OCI-LY7 (cell line): ENCODE results near the gene ATP6V0A4. TPM values are rescaled to one million over a fixed set of nuclear protein-coding genes. Genes with fewer than 3 reads are reported as not detected.

Source experiments
- BruUV-seq: library from RNA; stranded (reverse); fragments of 400-500 nt; replicated peaks from 2 replicates; lab custom pipeline; 2021; lab: Mats Ljungman, UMichigan
- CTCF ChIA-PET: fragments of 300-600 bp; sonication (Branson Sonifier 250); formaldehyde crosslinking; loops from one replicate; lab custom pipeline; 2022; ENCODE audit warnings: antibody characterized with exemption; ENCODE audit not compliant: unreplicated experiment; lab: Charles Lee
- POLR2A ChIA-PET: fragments of 300-600 bp; sonication (Branson Sonifier 250); formaldehyde crosslinking; loops from one replicate; lab custom pipeline; 2022; ENCODE audit warnings: antibody characterized with exemption; lab: Charles Lee
- DNase-seq: peaks from one replicate; pipeline ENCODE4 v3.0.0-alpha.2; 2015; ENCODE audit warnings: low spot score
- H2AFZ ChIP-seq: fragments of 200-600 bp; sonication (generic), shearing (Covaris generic); 2 replicates; pipeline ENCODE4 v1.6.1; 2014; ENCODE audit warnings: mild to moderate bottlenecking, antibody characterized with exemption, low read length, moderate library complexity
- H3K27ac ChIP-seq: fragments of 200-600 bp; sonication (generic); 2 replicates; pipeline ENCODE4 v1.5.1; 2014; ENCODE audit warnings: mixed run types, low read depth, mild to moderate bottlenecking, moderate library complexity, low read length, inconsistent platforms; ENCODE audit not compliant: poor library complexity, severe bottlenecking
- H3K36me3 ChIP-seq: fragments of 200-600 bp; sonication (generic); 2 replicates; pipeline ENCODE4 v1.6.1; 2014; ENCODE audit warnings: mild to moderate bottlenecking, antibody characterized with exemption, low read length, moderate library complexity, mixed read lengths; ENCODE audit not compliant: insufficient read depth
- H3K4me1 ChIP-seq: fragments of 200-600 bp; sonication (generic); 2 replicates; pipeline ENCODE4 v1.5.1; 2014; ENCODE audit warnings: mild to moderate bottlenecking, low read length; ENCODE audit not compliant: insufficient read depth, poor library complexity, severe bottlenecking
- H3K4me2 ChIP-seq: fragments of 200-600 bp; sonication (generic); 2 replicates; pipeline ENCODE4 v1.6.1; 2014; ENCODE audit warnings: mild to moderate bottlenecking, low read length
- H3K4me3 ChIP-seq: fragments of 200-600 bp; sonication (generic); 2 replicates; pipeline ENCODE4 v1.5.1; 2014; ENCODE audit warnings: mild to moderate bottlenecking, low read depth, low read length; ENCODE audit not compliant: poor library complexity, severe bottlenecking
- H3K79me2 ChIP-seq: fragments of 200-600 bp; sonication (generic); 2 replicates; pipeline ENCODE4 v1.6.1; 2016; ENCODE audit warnings: low read depth, mild to moderate bottlenecking, low read length, moderate library complexity, mixed read lengths; ENCODE audit not compliant: insufficient read depth
- H3K9me2 ChIP-seq: fragments of 200-600 bp; sonication (generic); 2 replicates; pipeline ENCODE4 v1.6.1; 2016; ENCODE audit warnings: mild to moderate bottlenecking, low read length, mixed read lengths; ENCODE audit not compliant: insufficient read depth
- H3K9me3 ChIP-seq: fragments of 200-600 bp; sonication (generic); 2 replicates; pipeline ENCODE4 v1.6.1; 2014; ENCODE audit warnings: mild to moderate bottlenecking, mixed run types, low read length, mixed read lengths
- H4K20me1 ChIP-seq: fragments of 200-600 bp; sonication (generic); 2 replicates; pipeline ENCODE4 v1.6.1; 2014; ENCODE audit warnings: mild to moderate bottlenecking, antibody characterized with exemption, low read length, moderate library complexity, mixed read lengths; ENCODE audit not compliant: insufficient read depth
- EZH2phosphoT487 ChIP-seq: fragments of 200-600 bp; sonication (generic); IDR thresholded peaks from 2 replicates; pipeline ENCODE4 v1.6.1; 2018; ENCODE audit warnings: low read depth, borderline replicate concordance, mild to moderate bottlenecking, mixed run types, antibody characterized with exemption, low read length, moderate library complexity, mixed read lengths
- intact Hi-C: fragments of 100-400 bp; cut with micrococcal nuclease; formaldehyde crosslinking; loops from one replicate; pipeline ENCODE4 v1.10.0; 2022; ENCODE audit not compliant: unreplicated experiment
- total RNA-seq, 2 experiments: library from RNA; depleted of rRNA in 1 of 2; stranded (reverse); fragments of >200 nt in 1 of 2; shearing (Covaris generic) in 1 of 2; gene quantifications; 2 replicates each; pipeline ENCODE4 v1.2.3, GENCODE V29; 2014 to 2022
- TF ChIP-seq, protein P1 (sequence below): fragments of 200-600 bp; sonication (generic); conservative IDR thresholded peaks from 2 replicates; pipeline ENCODE4 v1.5.1; 2014; ENCODE audit warnings: mild to moderate bottlenecking, antibody characterized with exemption, low read length, moderate library complexity, mixed read lengths

The ATP6V0A4 gene
- total RNA-seq, 2 experiments from 2014 or later, result not detected

DNA sequence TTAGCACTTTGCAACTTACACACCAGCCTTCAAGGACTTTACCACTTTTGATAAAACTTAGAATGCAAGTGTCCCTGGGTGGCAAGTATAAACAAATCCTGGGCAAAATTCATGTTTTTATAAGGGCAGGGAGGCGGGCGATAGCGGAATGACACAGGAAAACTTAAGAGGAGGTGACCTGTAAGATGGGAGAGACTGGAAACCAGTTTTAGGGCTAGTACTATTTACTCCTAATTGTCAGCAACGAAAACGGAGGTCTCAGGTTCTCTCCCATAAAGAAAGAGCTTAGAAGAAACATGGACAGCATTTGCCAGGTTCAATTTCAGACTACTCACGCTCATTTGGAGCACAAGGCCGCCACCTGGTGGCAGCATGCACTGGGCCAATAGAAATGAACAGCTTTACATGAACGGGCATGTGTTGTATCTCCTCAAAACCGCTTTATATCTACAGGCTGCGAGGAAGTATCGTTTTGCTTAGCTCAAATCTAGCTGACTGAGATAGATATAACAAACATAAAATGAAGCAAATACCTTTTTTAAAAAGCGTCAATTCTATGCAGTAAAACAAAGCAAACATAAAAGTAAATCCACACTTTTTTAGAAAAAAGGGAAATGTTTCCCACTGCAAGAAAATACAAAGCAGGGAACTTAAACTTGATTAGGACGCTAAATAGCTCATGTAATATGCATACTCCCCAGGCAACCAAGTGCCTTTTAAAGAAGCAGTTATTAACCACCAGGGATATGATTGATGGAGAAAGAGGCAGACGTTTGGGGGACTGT lies 59.3 kb downstream of the ATP6V0A4 start:
- CTCF ChIA-PET, result interaction anchor here (1.1 to 1.5 kb wide), 3 partner anchors 27 to 578 kb away, joined by 3 to 14 read pairs (median 3); no protein-coding TSS in a partner anchor
- BruUV-seq, result no TSS peak
- Histone ChIP-seq H3K27ac (no peak overlapping the region), H2AFZ (peak overlapping the region; percentile 17; the same call in 1 of the 2 replicates), H3K36me3 (no peaks in the 10 kb centered on the region), H4K20me1 (no peaks in the 10 kb centered on the region), H3K9me2 (no peaks in the 10 kb centered on the region), H3K4me2 (no peak overlapping the region), H3K4me3 (no peak overlapping the region), H3K79me2 (no peaks in the 10 kb centered on the region), H3K9me3 (no peaks in the 10 kb centered on the region), H3K4me1 (no peaks in the 10 kb centered on the region)
- POLR2A ChIA-PET, result interaction anchor here (0.9 kb wide), 1 partner anchor 574 kb away, joined by 3 read pairs; no protein-coding TSS in a partner anchor
- DNase-seq, result peak; percentile 75
- intact Hi-C loops, result loop anchor here (1.0 to 5.0 kb wide), 4 partner anchors 129 to 731 kb away; no protein-coding TSS in a partner anchor
- TF ChIP-seq EZH2phosphoT487, result no peak
- TF ChIP-seq, protein P1, sequence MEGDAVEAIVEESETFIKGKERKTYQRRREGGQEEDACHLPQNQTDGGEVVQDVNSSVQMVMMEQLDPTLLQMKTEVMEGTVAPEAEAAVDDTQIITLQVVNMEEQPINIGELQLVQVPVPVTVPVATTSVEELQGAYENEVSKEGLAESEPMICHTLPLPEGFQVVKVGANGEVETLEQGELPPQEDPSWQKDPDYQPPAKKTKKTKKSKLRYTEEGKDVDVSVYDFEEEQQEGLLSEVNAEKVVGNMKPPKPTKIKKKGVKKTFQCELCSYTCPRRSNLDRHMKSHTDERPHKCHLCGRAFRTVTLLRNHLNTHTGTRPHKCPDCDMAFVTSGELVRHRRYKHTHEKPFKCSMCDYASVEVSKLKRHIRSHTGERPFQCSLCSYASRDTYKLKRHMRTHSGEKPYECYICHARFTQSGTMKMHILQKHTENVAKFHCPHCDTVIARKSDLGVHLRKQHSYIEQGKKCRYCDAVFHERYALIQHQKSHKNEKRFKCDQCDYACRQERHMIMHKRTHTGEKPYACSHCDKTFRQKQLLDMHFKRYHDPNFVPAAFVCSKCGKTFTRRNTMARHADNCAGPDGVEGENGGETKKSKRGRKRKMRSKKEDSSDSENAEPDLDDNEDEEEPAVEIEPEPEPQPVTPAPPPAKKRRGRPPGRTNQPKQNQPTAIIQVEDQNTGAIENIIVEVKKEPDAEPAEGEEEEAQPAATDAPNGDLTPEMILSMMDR, result peak; percentile 97

DNA sequence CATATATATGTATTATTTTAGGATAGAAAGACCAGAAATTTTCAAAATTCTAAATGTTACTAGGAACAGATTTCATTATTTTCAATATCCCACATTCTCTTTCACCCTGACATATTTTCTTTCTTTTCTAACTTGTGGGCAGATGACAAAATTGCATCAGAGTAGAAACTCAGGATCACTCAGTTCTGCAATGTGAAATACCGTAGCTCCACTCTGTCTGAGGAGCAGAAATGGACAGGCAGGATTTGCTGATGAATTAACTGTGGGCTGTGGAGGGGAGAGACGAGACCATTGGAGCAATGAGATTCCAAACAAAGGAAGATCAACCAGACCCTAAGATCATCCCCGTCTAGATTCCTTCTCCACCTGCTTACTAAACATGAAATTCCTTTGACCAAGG lies 59.9 kb downstream of the ATP6V0A4 start:
- no peaks in the 10 kb centered on the region for H3K79me2 ChIP-seq
- no peaks in the 10 kb centered on the region for H4K20me1 ChIP-seq
- CTCF ChIA-PET, result interaction anchor here (1.1 to 1.5 kb wide), 3 partner anchors 28 to 577 kb away, joined by 3 to 14 read pairs (median 3); no protein-coding TSS in a partner anchor
- H3K4me3 ChIP-seq, result no peak overlapping the region
- H3K4me1 ChIP-seq, result no peaks in the 10 kb centered on the region
- H3K4me2 ChIP-seq, result no peak overlapping the region
- intact Hi-C loops, result loop anchor here (1.0 to 5.0 kb wide), 4 partner anchors 129 to 731 kb away; no protein-coding TSS in a partner anchor
- TF ChIP-seq, protein P1, result no peak
- TF ChIP-seq EZH2phosphoT487, result no peak
- BruUV-seq, result no TSS peak
- no peaks in the 10 kb centered on the region for H3K9me3 ChIP-seq
- no peak for DNase-seq
- no peaks in the 10 kb centered on the region for H3K9me2 ChIP-seq
- POLR2A ChIA-PET, result interaction anchor here (0.6 to 0.9 kb wide), 3 partner anchors 11 to 573 kb away, joined by 3 read pairs; no protein-coding TSS in a partner anchor
- no peaks in the 10 kb centered on the region for H3K36me3 ChIP-seq
- H2AFZ ChIP-seq, result no peak overlapping the region
- H3K27ac ChIP-seq, result no peak overlapping the region
